ENCODE data around the gene EIF3L. TPM values are rescaled to one million over a fixed set of nuclear protein-coding genes. Genes with fewer than 3 reads are reported as not detected.

Gene EIF3L
- total RNA-seq, 1 donor = 457 TPM

- TF ChIP-seq CTCF (IDR thresholded peaks at IDR 0.05; ENCODE audit: insufficient read depth, low read length) = no peak
- no peak overlapping the region for H3K4me3 ChIP-seq (ENCODE audit: low read depth, low read length)
- no peak for DNase-seq (ENCODE audit: low read depth)
Observed at GRCh38 chr22:37855462-37855861, 6.2 kb downstream of the EIF3L start.

- no peak for DNase-seq (ENCODE audit: low read depth)
- TF ChIP-seq CTCF (IDR thresholded peaks at IDR 0.05; ENCODE audit: insufficient read depth, low read length) = no peak
- H3K4me3 ChIP-seq (ENCODE audit: low read depth, low read length) = no peak overlapping the region
Observed at GRCh38 chr22:37860796-37861421, 11.7 kb downstream of the EIF3L start.

- H3K4me3 ChIP-seq (ENCODE audit: low read depth, low read length) = no peak overlapping the region
- TF ChIP-seq CTCF (IDR thresholded peaks at IDR 0.05; ENCODE audit: insufficient read depth, low read length) = no peak
- DNase-seq (ENCODE audit: low read depth) = no peak
Observed at GRCh38 chr22:37862570-37863325, 13.5 kb downstream of the EIF3L start.

- H3K4me3 ChIP-seq (ENCODE audit: low read depth, low read length) = no peak overlapping the region
- no peak for DNase-seq (ENCODE audit: low read depth)
- no peak for TF ChIP-seq CTCF (IDR thresholded peaks at IDR 0.05; ENCODE audit: insufficient read depth, low read length)
Observed at GRCh38 chr22:37865510-37865909, 16.3 kb downstream of the EIF3L start.

GRCh38 chr22:37870273-37870672 is 21.1 kb downstream of the EIF3L start:
- no peak overlapping the region for H3K4me3 ChIP-seq (ENCODE audit: low read depth, low read length)
- no peak for TF ChIP-seq CTCF (IDR thresholded peaks at IDR 0.05; ENCODE audit: insufficient read depth, low read length)
- DNase-seq (ENCODE audit: low read depth) = no peak

- peak; percentile 67 for DNase-seq (ENCODE audit: low read depth)
- H3K4me3 ChIP-seq (ENCODE audit: low read depth, low read length) = no peak overlapping the region
- TF ChIP-seq CTCF (IDR thresholded peaks at IDR 0.05; ENCODE audit: insufficient read depth, low read length) = no peak
Observed at GRCh38 chr22:37880668-37881440, 31.6 kb downstream of the EIF3L start.

All from fibroblast of the aortic adventitia (primary cell).